ENCODE data around the gene ZNF501. TPM values are rescaled to one million over a fixed set of nuclear protein-coding genes. Genes with fewer than 3 reads are reported as not detected.

Gene ZNF501
- total and polyA plus RNA-seq, 2 donors: 3.1 to 4.2 TPM

DNA sequence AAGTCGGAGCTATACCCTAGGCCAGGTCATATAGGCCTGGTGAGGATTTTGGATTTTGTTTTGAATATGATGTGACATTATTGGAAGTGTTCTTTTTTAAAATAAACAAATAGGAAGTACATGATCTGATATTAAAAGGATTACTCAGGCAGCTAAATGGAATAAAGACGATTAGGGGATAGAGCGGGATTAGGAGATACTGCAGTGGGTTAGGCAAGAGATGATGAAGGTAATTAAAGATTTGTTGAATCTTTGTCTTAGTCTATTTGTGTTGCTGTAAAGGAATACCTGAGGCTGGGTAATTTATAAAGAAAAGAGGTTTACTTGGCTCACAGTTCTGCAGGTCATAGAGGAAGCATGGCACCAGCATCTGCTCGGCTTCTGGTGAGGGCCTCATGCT is 53.5 kb downstream of the ZNF501 start:
- H3K4me1 ChIP-seq (ENCODE audit: control insufficient read depth in 2 of 2, insufficient read depth in 2 of 2, low read length in 2 of 2): no peaks in the 10 kb centered on the region
- no peak overlapping the region for H3K27ac ChIP-seq (ENCODE audit: low read depth in 1 of 2, low read length in 1 of 2)
- no peak overlapping the region for H3K4me3 ChIP-seq (ENCODE audit: low read length in 2 of 2)
- WGBS: 98% methylated on average over 4 of the region's 4 CpGs
- H3K27me3 ChIP-seq (ENCODE audit: control insufficient read depth in 2 of 2, insufficient read depth in 1 of 2, low read length in 1 of 2): no peaks in the 10 kb centered on the region
- H3K36me3 ChIP-seq (ENCODE audit: control insufficient read depth in 2 of 2, insufficient read depth in 2 of 2, low read length in 1 of 2): peaks cover 29 to 68% of the 10 kb centered on the region in 2 donors
- DNase-seq (ENCODE audit: low read depth in 6 of 9, low spot score in 9 of 9): no peak
- no peaks in the 10 kb centered on the region for H3K9me3 ChIP-seq (ENCODE audit: control insufficient read depth in 2 of 2, insufficient read depth in 1 of 2, low read length in 1 of 2)

Other genes with a start within 250 kb of the ZNF501 start
- 8.0 TPM for gene ZKSCAN7, start 174.4 kb upstream of the ZNF501 start, total RNA-seq
- gene ZKSCAN7, start 174.4 kb upstream of the ZNF501 start, polyA plus RNA-seq: 5.3 TPM
- gene ZNF660, start 144.7 kb upstream of the ZNF501 start, total RNA-seq: 3.1 TPM
- gene ZNF660, start 144.7 kb upstream of the ZNF501 start, polyA plus RNA-seq: 2.3 TPM
- 13.2 TPM for gene ZNF197, start 104.6 kb upstream of the ZNF501 start, total RNA-seq
- 13.8 TPM for gene ZNF197, start 104.6 kb upstream of the ZNF501 start, polyA plus RNA-seq
- 5.0 TPM for gene ZNF35, start 80.9 kb upstream of the ZNF501 start, total RNA-seq
- 4.5 TPM for gene ZNF35, start 80.9 kb upstream of the ZNF501 start, polyA plus RNA-seq
- gene ZNF502, start 17.0 kb upstream of the ZNF501 start, total RNA-seq: 4.9 TPM
- gene ZNF502, start 17.0 kb upstream of the ZNF501 start, polyA plus RNA-seq: 4.7 TPM
- gene KIAA1143, start 32.0 kb downstream of the ZNF501 start, total RNA-seq: 34.6 TPM
- 23.0 TPM for gene KIAA1143, start 32.0 kb downstream of the ZNF501 start, polyA plus RNA-seq
- 43.4 TPM for gene KIF15, start 32.2 kb downstream of the ZNF501 start, total RNA-seq
- 3.6 TPM for gene KIF15, start 32.2 kb downstream of the ZNF501 start, polyA plus RNA-seq
- 23.6 TPM for gene TMEM42, start 132.3 kb downstream of the ZNF501 start, total RNA-seq
- 49.0 TPM for gene TMEM42, start 132.3 kb downstream of the ZNF501 start, polyA plus RNA-seq
- gene TGM4, start 145.0 kb downstream of the ZNF501 start, total RNA-seq: 0.14 TPM
- 0.62 TPM for gene TGM4, start 145.0 kb downstream of the ZNF501 start, polyA plus RNA-seq
- gene ZDHHC3, start 246.5 kb downstream of the ZNF501 start, total RNA-seq: 33.1 TPM
- gene ZDHHC3, start 246.5 kb downstream of the ZNF501 start, polyA plus RNA-seq: 24.3 TPM
- gene EXOSC7, start 246.6 kb downstream of the ZNF501 start, total RNA-seq: 42.6 TPM
- 39.2 TPM for gene EXOSC7, start 246.6 kb downstream of the ZNF501 start, polyA plus RNA-seq

Data from thymus (tissue), 11 donors.